ENCODE results near the gene GJA4.

The GJA4 gene

DNA sequence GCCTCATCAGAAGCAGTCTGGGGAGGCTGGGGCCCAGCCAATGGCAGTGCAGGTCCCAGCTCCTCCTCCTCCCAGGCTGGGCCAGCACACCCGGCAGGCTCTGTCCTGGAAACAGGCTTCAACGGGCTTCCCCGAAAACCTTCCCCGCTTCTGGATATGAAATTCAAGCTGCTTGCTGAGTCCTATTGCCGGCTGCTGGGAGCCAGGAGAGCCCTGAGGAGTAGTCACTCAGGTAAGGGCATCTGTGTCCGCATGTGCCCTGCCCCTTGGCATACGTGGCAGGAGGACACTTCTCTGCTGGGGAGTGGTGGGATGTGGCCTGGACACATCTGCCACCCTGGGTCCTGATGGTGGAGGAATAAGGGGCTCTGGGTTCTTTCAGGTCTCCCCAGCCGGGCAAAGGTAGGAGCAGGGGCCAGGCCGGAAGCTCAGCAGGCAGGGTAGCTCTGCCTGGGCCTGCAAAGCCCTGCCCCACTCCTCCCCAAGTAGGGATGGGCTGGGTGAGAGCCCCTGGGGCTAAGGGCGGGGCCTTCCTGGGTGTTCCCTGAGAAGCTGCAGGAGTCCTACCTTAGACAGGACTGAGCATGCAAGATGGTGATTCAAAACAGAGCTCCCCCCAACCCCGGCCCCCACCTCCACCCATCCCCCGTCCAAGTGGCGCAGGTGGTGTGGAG is 37.7 kb upstream of the GJA4 start, which contains the start of gene GJB5:
Gene GJB5 (plus strand): TSS at position 84 of the 674 bp plus-strand sequence. CDS start 2,284 bp downstream, outside the sequence.
- no peak within 1 kb of the TSS for H3K27ac ChIP-seq (ENCODE audit: low read length)
- DNase-seq (no peak), ATAC-seq (ENCODE audit: insufficient read depth, low read depth) (no peak)
- no peaks in the 10 kb centered on the region for H3K9me3 ChIP-seq (ENCODE audit: insufficient read depth, low read length, severe bottlenecking)
- H4K20me1 ChIP-seq (ENCODE audit: insufficient read depth, low read length) = no peaks in the 10 kb centered on the region
- H3K27me3 ChIP-seq (ENCODE audit: insufficient read depth, low read length, poor library complexity) = peaks cover 9% of the 10 kb centered on the region
- no peak within 1 kb of the TSS for H3K9ac ChIP-seq (ENCODE audit: low read depth, low read length)
- no peak within 1 kb of the TSS for H3K4me3 ChIP-seq (ENCODE audit: low read depth in 1 of 2, low read length in 2 of 2)
- no peaks in the 10 kb centered on the region for H3K79me2 ChIP-seq (ENCODE audit: insufficient read depth, low read length)
- no peaks in the 10 kb centered on the region for H3K36me3 ChIP-seq (ENCODE audit: insufficient read depth, low read length)
- no peak within 1 kb of the TSS for H2AFZ ChIP-seq (ENCODE audit: low read depth, low read length)
- TF ChIP-seq, protein P1, sequence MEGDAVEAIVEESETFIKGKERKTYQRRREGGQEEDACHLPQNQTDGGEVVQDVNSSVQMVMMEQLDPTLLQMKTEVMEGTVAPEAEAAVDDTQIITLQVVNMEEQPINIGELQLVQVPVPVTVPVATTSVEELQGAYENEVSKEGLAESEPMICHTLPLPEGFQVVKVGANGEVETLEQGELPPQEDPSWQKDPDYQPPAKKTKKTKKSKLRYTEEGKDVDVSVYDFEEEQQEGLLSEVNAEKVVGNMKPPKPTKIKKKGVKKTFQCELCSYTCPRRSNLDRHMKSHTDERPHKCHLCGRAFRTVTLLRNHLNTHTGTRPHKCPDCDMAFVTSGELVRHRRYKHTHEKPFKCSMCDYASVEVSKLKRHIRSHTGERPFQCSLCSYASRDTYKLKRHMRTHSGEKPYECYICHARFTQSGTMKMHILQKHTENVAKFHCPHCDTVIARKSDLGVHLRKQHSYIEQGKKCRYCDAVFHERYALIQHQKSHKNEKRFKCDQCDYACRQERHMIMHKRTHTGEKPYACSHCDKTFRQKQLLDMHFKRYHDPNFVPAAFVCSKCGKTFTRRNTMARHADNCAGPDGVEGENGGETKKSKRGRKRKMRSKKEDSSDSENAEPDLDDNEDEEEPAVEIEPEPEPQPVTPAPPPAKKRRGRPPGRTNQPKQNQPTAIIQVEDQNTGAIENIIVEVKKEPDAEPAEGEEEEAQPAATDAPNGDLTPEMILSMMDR (IDR thresholded peaks at IDR 0.05; ENCODE audit: borderline replicate concordance, extremely low read depth, low read length, poor library complexity, severe bottlenecking) = no peak
- TF ChIP-seq EZH2 (IDR thresholded peaks at IDR 0.05; ENCODE audit: borderline replicate concordance, low read depth, low read length, severe bottlenecking) = no peak
- no peaks in the 10 kb centered on the region for H3K4me1 ChIP-seq (ENCODE audit: insufficient read depth, low read length)
- no peak within 1 kb of the TSS for H3K4me2 ChIP-seq (ENCODE audit: insufficient read depth, low read length)

- no peaks in the 10 kb centered on the region for H3K9me3 ChIP-seq (ENCODE audit: insufficient read depth, low read length, severe bottlenecking)
- H3K27ac ChIP-seq (ENCODE audit: low read length) = no peak overlapping the region
- TF ChIP-seq EZH2 (IDR thresholded peaks at IDR 0.05; ENCODE audit: borderline replicate concordance, low read depth, low read length, severe bottlenecking) = no peak
- TF ChIP-seq, protein P1 (IDR thresholded peaks at IDR 0.05; ENCODE audit: borderline replicate concordance, extremely low read depth, low read length, poor library complexity, severe bottlenecking) = no peak
- H3K36me3 ChIP-seq (ENCODE audit: insufficient read depth, low read length) = no peaks in the 10 kb centered on the region
- no peaks in the 10 kb centered on the region for H3K79me2 ChIP-seq (ENCODE audit: insufficient read depth, low read length)
- H4K20me1 ChIP-seq (ENCODE audit: insufficient read depth, low read length) = no peaks in the 10 kb centered on the region
- peaks cover 4% of the 10 kb centered on the region for H3K27me3 ChIP-seq (ENCODE audit: insufficient read depth, low read length, poor library complexity)
- H3K4me1 ChIP-seq (ENCODE audit: insufficient read depth, low read length) = no peaks in the 10 kb centered on the region
- H3K4me2 ChIP-seq (ENCODE audit: insufficient read depth, low read length) = no peak overlapping the region
- DNase-seq (no peak), ATAC-seq (ENCODE audit: insufficient read depth, low read depth) (no peak)
- no peak overlapping the region for H2AFZ ChIP-seq (ENCODE audit: low read depth, low read length)
- H3K4me3 ChIP-seq (ENCODE audit: low read depth in 1 of 2, low read length in 2 of 2) = no peak overlapping the region
- H3K9ac ChIP-seq (ENCODE audit: low read depth, low read length) = no peak overlapping the region
Observed at GRCh38 chr1:34755961-34756360, 36.8 kb upstream of the GJA4 start.

DNA sequence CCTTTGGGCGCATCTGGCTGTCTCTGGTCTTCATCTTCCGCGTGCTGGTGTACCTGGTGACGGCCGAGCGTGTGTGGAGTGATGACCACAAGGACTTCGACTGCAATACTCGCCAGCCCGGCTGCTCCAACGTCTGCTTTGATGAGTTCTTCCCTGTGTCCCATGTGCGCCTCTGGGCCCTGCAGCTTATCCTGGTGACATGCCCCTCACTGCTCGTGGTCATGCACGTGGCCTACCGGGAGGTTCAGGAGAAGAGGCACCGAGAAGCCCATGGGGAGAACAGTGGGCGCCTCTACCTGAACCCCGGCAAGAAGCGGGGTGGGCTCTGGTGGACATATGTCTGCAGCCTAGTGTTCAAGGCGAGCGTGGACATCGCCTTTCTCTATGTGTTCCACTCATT is 35.4 kb upstream of the GJA4 start:
- no peak overlapping the region for H2AFZ ChIP-seq (ENCODE audit: low read depth, low read length)

More for the DNA sequence above, 35.4 kb upstream of the GJA4 start:
- Histone ChIP-seq H3K4me3 (ENCODE audit: low read depth in 1 of 2, low read length in 2 of 2) (no peak overlapping the region), H3K36me3 (ENCODE audit: insufficient read depth, low read length) (no peaks in the 10 kb centered on the region), H3K4me2 (ENCODE audit: insufficient read depth, low read length) (no peak overlapping the region), H4K20me1 (ENCODE audit: insufficient read depth, low read length) (no peaks in the 10 kb centered on the region), H3K9me3 (ENCODE audit: insufficient read depth, low read length, severe bottlenecking) (no peaks in the 10 kb centered on the region), H3K79me2 (ENCODE audit: insufficient read depth, low read length) (no peaks in the 10 kb centered on the region), H3K27ac (ENCODE audit: low read length) (no peak overlapping the region), H3K9ac (ENCODE audit: low read depth, low read length) (no peak overlapping the region), H3K27me3 (ENCODE audit: insufficient read depth, low read length, poor library complexity) (peaks cover 4% of the 10 kb centered on the region), H3K4me1 (ENCODE audit: insufficient read depth, low read length) (no peaks in the 10 kb centered on the region)
- DNase-seq (no peak), ATAC-seq (ENCODE audit: insufficient read depth, low read depth) (no peak)
- TF ChIP-seq, protein P1 (IDR thresholded peaks at IDR 0.05; ENCODE audit: borderline replicate concordance, extremely low read depth, low read length, poor library complexity, severe bottlenecking) = no peak
- no peak for TF ChIP-seq EZH2 (IDR thresholded peaks at IDR 0.05; ENCODE audit: borderline replicate concordance, low read depth, low read length, severe bottlenecking)

Measured in DND-41 (cell line).